ENCODE results near the gene METAP2.

Gene METAP2

GRCh38 chr12:95541436-95541835 lies 67.5 kb downstream of the METAP2 start:
- no peak for DNase-seq (ENCODE audit: low read depth)
- no peak overlapping the region for H3K4me3 ChIP-seq (ENCODE audit: control insufficient read depth, low read depth, low read length)
- TF ChIP-seq, protein P1, sequence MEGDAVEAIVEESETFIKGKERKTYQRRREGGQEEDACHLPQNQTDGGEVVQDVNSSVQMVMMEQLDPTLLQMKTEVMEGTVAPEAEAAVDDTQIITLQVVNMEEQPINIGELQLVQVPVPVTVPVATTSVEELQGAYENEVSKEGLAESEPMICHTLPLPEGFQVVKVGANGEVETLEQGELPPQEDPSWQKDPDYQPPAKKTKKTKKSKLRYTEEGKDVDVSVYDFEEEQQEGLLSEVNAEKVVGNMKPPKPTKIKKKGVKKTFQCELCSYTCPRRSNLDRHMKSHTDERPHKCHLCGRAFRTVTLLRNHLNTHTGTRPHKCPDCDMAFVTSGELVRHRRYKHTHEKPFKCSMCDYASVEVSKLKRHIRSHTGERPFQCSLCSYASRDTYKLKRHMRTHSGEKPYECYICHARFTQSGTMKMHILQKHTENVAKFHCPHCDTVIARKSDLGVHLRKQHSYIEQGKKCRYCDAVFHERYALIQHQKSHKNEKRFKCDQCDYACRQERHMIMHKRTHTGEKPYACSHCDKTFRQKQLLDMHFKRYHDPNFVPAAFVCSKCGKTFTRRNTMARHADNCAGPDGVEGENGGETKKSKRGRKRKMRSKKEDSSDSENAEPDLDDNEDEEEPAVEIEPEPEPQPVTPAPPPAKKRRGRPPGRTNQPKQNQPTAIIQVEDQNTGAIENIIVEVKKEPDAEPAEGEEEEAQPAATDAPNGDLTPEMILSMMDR (IDR thresholded peaks at IDR 0.05; ENCODE audit: control insufficient read depth, insufficient read depth, low read depth, low read length, missing control alignments): no peak

DNA sequence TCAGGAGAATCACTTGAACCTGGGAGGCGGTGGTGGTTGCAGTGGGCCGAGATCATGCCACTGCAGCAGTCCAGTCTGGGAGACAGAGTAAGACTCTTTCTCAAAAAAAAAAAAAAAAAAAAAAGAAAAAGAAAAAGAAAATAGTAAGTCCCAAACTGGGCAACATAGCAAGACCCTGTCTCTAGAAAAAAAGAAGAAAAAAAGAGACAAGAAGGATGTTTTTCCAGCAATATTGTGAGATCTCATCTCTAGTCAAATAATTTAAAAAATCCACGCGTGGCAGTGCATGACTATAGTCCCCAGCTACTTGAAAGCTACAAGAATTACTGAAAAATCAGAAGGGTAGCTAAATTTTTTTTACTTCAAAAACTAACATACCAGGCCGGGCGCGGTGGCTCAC lies 69.4 kb downstream of the METAP2 start:
- H3K4me3 ChIP-seq (ENCODE audit: control insufficient read depth, low read depth, low read length): no peak overlapping the region
- TF ChIP-seq, protein P1 (IDR thresholded peaks at IDR 0.05; ENCODE audit: control insufficient read depth, insufficient read depth, low read depth, low read length, missing control alignments): no peak
- no peak for DNase-seq (ENCODE audit: low read depth)

DNA sequence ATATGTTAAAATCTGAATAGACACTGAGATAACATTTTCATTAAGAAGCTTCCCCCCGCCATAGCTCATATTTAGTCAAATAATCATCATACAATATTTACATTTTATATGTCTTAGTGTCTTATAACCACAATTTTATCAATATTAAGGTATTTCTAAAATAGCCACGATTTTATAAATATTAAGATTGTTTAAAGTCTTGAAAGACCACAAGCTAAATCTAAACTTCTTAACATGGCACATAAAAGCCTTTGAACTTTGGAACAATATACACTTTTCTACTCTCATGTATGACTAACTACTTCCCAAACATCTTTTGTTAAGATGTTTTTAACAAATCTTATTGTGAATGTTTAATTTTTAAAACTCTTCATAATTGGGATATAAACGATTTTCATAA lies 70.8 kb downstream of the METAP2 start:
- TF ChIP-seq, protein P1 (IDR thresholded peaks at IDR 0.05; ENCODE audit: control insufficient read depth, insufficient read depth, low read depth, low read length, missing control alignments): no peak
- DNase-seq (ENCODE audit: low read depth): no peak
- no peak overlapping the region for H3K4me3 ChIP-seq (ENCODE audit: control insufficient read depth, low read depth, low read length)

- H3K4me3 ChIP-seq (ENCODE audit: control insufficient read depth, low read depth, low read length): no peak overlapping the region
- no peak for DNase-seq (ENCODE audit: low read depth)
- TF ChIP-seq, protein P1 (IDR thresholded peaks at IDR 0.05; ENCODE audit: control insufficient read depth, insufficient read depth, low read depth, low read length, missing control alignments): no peak
Observed at GRCh38 chr12:95545303-95545702, 71.4 kb downstream of the METAP2 start.

- DNase-seq (ENCODE audit: low read depth): no peak
- TF ChIP-seq, protein P1 (IDR thresholded peaks at IDR 0.05; ENCODE audit: control insufficient read depth, insufficient read depth, low read depth, low read length, missing control alignments): no peak
- H3K4me3 ChIP-seq (ENCODE audit: control insufficient read depth, low read depth, low read length): no peak overlapping the region
Observed at GRCh38 chr12:95545731-95546490, 72.0 kb downstream of the METAP2 start.

GRCh38 chr12:95546491-95546813 lies 72.5 kb downstream of the METAP2 start:
- H3K4me3 ChIP-seq (ENCODE audit: control insufficient read depth, low read depth, low read length): no peak overlapping the region

More at GRCh38 chr12:95546491-95546813, 72.5 kb downstream of the METAP2 start:
- no peak for DNase-seq (ENCODE audit: low read depth)
- TF ChIP-seq, protein P1 (IDR thresholded peaks at IDR 0.05; ENCODE audit: control insufficient read depth, insufficient read depth, low read depth, low read length, missing control alignments): no peak
